GM23338 (cell line): ENCODE measurements around the gene MAOA. TPM values are rescaled to one million over a fixed set of nuclear protein-coding genes. Genes with fewer than 3 reads are reported as not detected.

Experiments
- ATAC-seq: fragments of 200-7000 bp; cut with Tn5 transposase; 3 replicates; pipeline ENCODE4 v1.9.1; 2020
- DNase-seq: peaks from one replicate; pipeline ENCODE4 v3.0.0-alpha.2; 2015; ENCODE audit warnings: low spot score
- H2AFZ ChIP-seq: fragments of 200-600 bp; sonication (generic); 2 replicates; pipeline ENCODE4 v1.8.0; 2016; ENCODE audit warnings: antibody characterized with exemption, mild to moderate bottlenecking, moderate library complexity
- H3F3A ChIP-seq: fragments of 200-600 bp; sonication (generic); replicated peaks from 2 replicates; pipeline ENCODE4 v1.8.0; 2017; ENCODE audit warnings: antibody characterized with exemption, mixed run types, low read depth
- H3K27ac ChIP-seq: fragments of 200-600 bp; sonication (generic); 2 replicates; pipeline ENCODE4 v1.6.1; 2016; ENCODE audit warnings: low read depth
- H3K27me3 ChIP-seq: fragments of 200-600 bp; sonication (generic); 2 replicates; pipeline ENCODE4 v1.8.0; 2016; ENCODE audit warnings: mild to moderate bottlenecking, mixed run types, moderate library complexity; ENCODE audit not compliant: insufficient read depth
- H3K36me3 ChIP-seq: fragments of 200-600 bp; sonication (generic); 2 replicates; pipeline ENCODE4 v1.8.0; 2016; ENCODE audit warnings: mild to moderate bottlenecking; ENCODE audit not compliant: insufficient read depth
- H3K4me1 ChIP-seq: fragments of 200-600 bp; sonication (generic); 2 replicates; pipeline ENCODE4 v1.8.0; 2016; ENCODE audit warnings: mild to moderate bottlenecking, moderate library complexity; ENCODE audit not compliant: insufficient read depth
- H3K4me2 ChIP-seq: fragments of 200-600 bp; sonication (generic); 2 replicates; pipeline ENCODE4 v1.7.1; 2017; ENCODE audit warnings: mixed run types
- H3K4me3 ChIP-seq: fragments of 200-600 bp; sonication (generic); 2 replicates; pipeline ENCODE4 v1.6.1; 2016; ENCODE audit warnings: mixed run types
- H3K79me2 ChIP-seq: fragments of 200-600 bp; sonication (generic); replicated peaks from 2 replicates; pipeline ENCODE4 v1.8.0; 2017; ENCODE audit warnings: mild to moderate bottlenecking; ENCODE audit not compliant: insufficient read depth
- H3K9me2 ChIP-seq: fragments of 200-600 bp; sonication (generic); 2 replicates; pipeline ENCODE4 v1.8.0; 2017; ENCODE audit not compliant: insufficient read depth
- H4K20me1 ChIP-seq: fragments of 200-600 bp; sonication (generic); replicated peaks from 2 replicates; pipeline ENCODE4 v1.8.0; 2017; ENCODE audit warnings: mild to moderate bottlenecking; ENCODE audit not compliant: insufficient read depth
- H3K27ac Mint-ChIP-seq: 2 replicates; pipeline ENCODE4 v1.8.0; 2020; ENCODE audit warnings: inconsistent platforms, mild to moderate bottlenecking, moderate library complexity, mixed read lengths
- H3K27me3 Mint-ChIP-seq: 3 replicates; pipeline ENCODE4 v1.8.0; 2022; ENCODE audit warnings: low read depth, mild to moderate bottlenecking, moderate library complexity, mixed read lengths, inconsistent platforms; ENCODE audit not compliant: insufficient read depth, poor library complexity
- H3K36me3 Mint-ChIP-seq: 3 replicates; pipeline ENCODE4 v1.8.0; 2021; ENCODE audit warnings: low read depth, mild to moderate bottlenecking, inconsistent platforms, moderate library complexity, mixed read lengths
- H3K4me1 Mint-ChIP-seq: 3 replicates; pipeline ENCODE4 v1.8.0; 2020; ENCODE audit warnings: mild to moderate bottlenecking, inconsistent platforms, mixed read lengths
- H3K4me3 Mint-ChIP-seq: 3 replicates; pipeline ENCODE4 v1.8.0; 2021; ENCODE audit warnings: moderate library complexity, mild to moderate bottlenecking, inconsistent platforms, mixed read lengths
- H3K9me3 Mint-ChIP-seq: 3 replicates; pipeline ENCODE4 v1.8.0; 2020; ENCODE audit warnings: moderate library complexity, mild to moderate bottlenecking, inconsistent platforms, mixed read lengths
- CREB1 ChIP-seq: fragments of 250-450 bp; sonication (Bioruptor Pico); IDR thresholded peaks from 2 replicates; pipeline ENCODE4 v1.5.0; 2020; ENCODE audit warnings: low read depth, mild to moderate bottlenecking, moderate library complexity
- EZH2 ChIP-seq: fragments of 200-600 bp; sonication (generic); IDR thresholded peaks from one replicate; pipeline ENCODE4 v1.8.0; 2017; ENCODE audit warnings: antibody characterized with exemption, mild to moderate bottlenecking, low read depth; ENCODE audit not compliant: unreplicated experiment
- EZH2phosphoT487 ChIP-seq: fragments of 200-600 bp; sonication (generic); IDR thresholded peaks from one replicate; pipeline ENCODE4 v1.8.1; 2018; ENCODE audit warnings: antibody characterized with exemption; ENCODE audit not compliant: unreplicated experiment
- JUNB ChIP-seq: IDR thresholded peaks from one replicate; pipeline ENCODE4 v1.6.1; 2016; ENCODE audit warnings: antibody characterized with exemption; ENCODE audit not compliant: unreplicated experiment
- NANOG ChIP-seq: IDR thresholded peaks from 2 replicates; pipeline ENCODE4 v1.6.1; 2016; ENCODE audit warnings: antibody characterized with exemption, borderline replicate concordance
- POLR2AphosphoS5 ChIP-seq: IDR thresholded peaks from 2 replicates; pipeline ENCODE4 v1.6.1; 2016; ENCODE audit warnings: antibody characterized with exemption, low read depth
- STAT1 ChIP-seq: IDR thresholded peaks from one replicate; pipeline ENCODE4 v1.6.1; 2016; ENCODE audit warnings: antibody characterized with exemption; ENCODE audit not compliant: unreplicated experiment
- ZNF114 ChIP-seq: fragments of 250-450 bp; sonication (Bioruptor Pico); IDR thresholded peaks from 2 replicates; pipeline ENCODE4 v1.5.0; 2020; ENCODE audit warnings: mild to moderate bottlenecking, moderate library complexity
- ZNF331 ChIP-seq: fragments of 250-450 bp; sonication (Bioruptor Pico); IDR thresholded peaks from 2 replicates; pipeline ENCODE4 v1.5.0; 2020; ENCODE audit warnings: low read depth, mild to moderate bottlenecking, moderate library complexity
- polyA plus RNA-seq: library from polyadenylated mRNA; unstranded; fragments of >200 nt; fragmentation: Nextera tagmentation; extraction: Ambion mirVana; gene quantifications from 2 replicates; pipeline ENCODE4 v1.2.1, GENCODE V29; 2016
- total RNA-seq: library from RNA; depleted of rRNA; stranded (reverse); fragments of >200 nt; shearing (Covaris generic); gene quantifications from 2 replicates; pipeline ENCODE4 v1.2.3, GENCODE V29; 2014
- TF ChIP-seq, protein P1 (sequence below): fragments of 250-450 bp; sonication (Bioruptor Pico); IDR thresholded peaks from 2 replicates; pipeline ENCODE4 v1.5.0; 2020; ENCODE audit warnings: mild to moderate bottlenecking, moderate library complexity
- TF ChIP-seq, protein P2 (sequence below): IDR thresholded peaks from one replicate; pipeline ENCODE4 v1.6.1; 2018; ENCODE audit warnings: antibody characterized with exemption; ENCODE audit not compliant: unreplicated experiment
- TF ChIP-seq, protein P3 (sequence below), 2 experiments: fragments of 200-600 bp in 1 of 2; sonication (generic) in 1 of 2; conservative IDR thresholded peaks; 2 replicates each; pipeline versions ENCODE4 v1.5.1 to v1.6.1; 2016 to 2017; ENCODE audit warnings: antibody characterized with exemption in 2 of 2, low read depth in 2 of 2, mild to moderate bottlenecking in 2 of 2, moderate library complexity in 1 of 2
- TF ChIP-seq, protein P4 (sequence below): IDR thresholded peaks from 2 replicates; pipeline ENCODE4 v1.6.1; 2016; ENCODE audit warnings: antibody characterized with exemption

Gene MAOA
- total and polyA plus RNA-seq, 2 experiments from 2014 or later, result 3.2 to 5.2 TPM

DNA sequence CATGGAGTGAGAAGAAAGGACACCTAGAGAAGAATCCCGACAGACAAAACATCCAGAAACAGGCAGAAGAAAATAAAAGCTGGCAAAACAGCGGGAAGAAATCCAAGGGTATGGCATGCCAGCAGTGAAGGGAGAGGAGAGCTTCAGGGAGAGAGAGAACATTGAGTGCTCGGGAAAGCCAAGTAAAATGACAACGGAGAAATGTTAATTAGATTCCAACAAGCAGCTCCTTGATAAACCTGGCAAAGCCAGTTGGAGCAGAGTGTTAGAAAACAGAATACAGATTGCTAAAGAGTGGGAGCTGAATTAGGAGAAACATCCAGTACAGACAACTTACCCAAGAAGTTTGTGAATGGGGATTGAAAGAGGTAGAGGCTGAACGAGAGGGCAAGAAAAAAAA lies 40.4 kb upstream of the MAOA start:
- Histone ChIP-seq H3K4me3 (no peak overlapping the region), H3K9me2 (0 out of 2 replicates have a peak, but pooled peaks cover 3% of the 10 kb centered on the region)

More for the DNA sequence above, 40.4 kb upstream of the MAOA start:
- peak overlapping the region; percentile 56 for H2AFZ ChIP-seq
- no peaks in the 10 kb centered on the region for H3K79me2 ChIP-seq
- H3F3A ChIP-seq, result no peaks in the 10 kb centered on the region
- Mint-ChIP-seq H3K9me3 (no peaks in the 10 kb centered on the region; the same call in 1 of the 3 replicates), H3K27me3 (peaks cover 7% of the 10 kb centered on the region), H3K27ac (peak overlapping the region; percentile 75), H3K36me3 (peaks cover 10% of the 10 kb centered on the region; the same call in 2 of the 3 replicates), H3K4me3 (no peak overlapping the region), H3K4me1 (peaks cover 30% of the 10 kb centered on the region)
- DNase-seq (peak; percentile 3), ATAC-seq (no peak)
- peaks cover 35% of the 10 kb centered on the region for H3K4me1 ChIP-seq
- H4K20me1 ChIP-seq, result no peaks in the 10 kb centered on the region
- no peak overlapping the region for H3K27ac ChIP-seq
- no peaks in the 10 kb centered on the region for H3K36me3 ChIP-seq
- H3K27me3 ChIP-seq, result no peaks in the 10 kb centered on the region
- TF ChIP-seq, protein P1, sequence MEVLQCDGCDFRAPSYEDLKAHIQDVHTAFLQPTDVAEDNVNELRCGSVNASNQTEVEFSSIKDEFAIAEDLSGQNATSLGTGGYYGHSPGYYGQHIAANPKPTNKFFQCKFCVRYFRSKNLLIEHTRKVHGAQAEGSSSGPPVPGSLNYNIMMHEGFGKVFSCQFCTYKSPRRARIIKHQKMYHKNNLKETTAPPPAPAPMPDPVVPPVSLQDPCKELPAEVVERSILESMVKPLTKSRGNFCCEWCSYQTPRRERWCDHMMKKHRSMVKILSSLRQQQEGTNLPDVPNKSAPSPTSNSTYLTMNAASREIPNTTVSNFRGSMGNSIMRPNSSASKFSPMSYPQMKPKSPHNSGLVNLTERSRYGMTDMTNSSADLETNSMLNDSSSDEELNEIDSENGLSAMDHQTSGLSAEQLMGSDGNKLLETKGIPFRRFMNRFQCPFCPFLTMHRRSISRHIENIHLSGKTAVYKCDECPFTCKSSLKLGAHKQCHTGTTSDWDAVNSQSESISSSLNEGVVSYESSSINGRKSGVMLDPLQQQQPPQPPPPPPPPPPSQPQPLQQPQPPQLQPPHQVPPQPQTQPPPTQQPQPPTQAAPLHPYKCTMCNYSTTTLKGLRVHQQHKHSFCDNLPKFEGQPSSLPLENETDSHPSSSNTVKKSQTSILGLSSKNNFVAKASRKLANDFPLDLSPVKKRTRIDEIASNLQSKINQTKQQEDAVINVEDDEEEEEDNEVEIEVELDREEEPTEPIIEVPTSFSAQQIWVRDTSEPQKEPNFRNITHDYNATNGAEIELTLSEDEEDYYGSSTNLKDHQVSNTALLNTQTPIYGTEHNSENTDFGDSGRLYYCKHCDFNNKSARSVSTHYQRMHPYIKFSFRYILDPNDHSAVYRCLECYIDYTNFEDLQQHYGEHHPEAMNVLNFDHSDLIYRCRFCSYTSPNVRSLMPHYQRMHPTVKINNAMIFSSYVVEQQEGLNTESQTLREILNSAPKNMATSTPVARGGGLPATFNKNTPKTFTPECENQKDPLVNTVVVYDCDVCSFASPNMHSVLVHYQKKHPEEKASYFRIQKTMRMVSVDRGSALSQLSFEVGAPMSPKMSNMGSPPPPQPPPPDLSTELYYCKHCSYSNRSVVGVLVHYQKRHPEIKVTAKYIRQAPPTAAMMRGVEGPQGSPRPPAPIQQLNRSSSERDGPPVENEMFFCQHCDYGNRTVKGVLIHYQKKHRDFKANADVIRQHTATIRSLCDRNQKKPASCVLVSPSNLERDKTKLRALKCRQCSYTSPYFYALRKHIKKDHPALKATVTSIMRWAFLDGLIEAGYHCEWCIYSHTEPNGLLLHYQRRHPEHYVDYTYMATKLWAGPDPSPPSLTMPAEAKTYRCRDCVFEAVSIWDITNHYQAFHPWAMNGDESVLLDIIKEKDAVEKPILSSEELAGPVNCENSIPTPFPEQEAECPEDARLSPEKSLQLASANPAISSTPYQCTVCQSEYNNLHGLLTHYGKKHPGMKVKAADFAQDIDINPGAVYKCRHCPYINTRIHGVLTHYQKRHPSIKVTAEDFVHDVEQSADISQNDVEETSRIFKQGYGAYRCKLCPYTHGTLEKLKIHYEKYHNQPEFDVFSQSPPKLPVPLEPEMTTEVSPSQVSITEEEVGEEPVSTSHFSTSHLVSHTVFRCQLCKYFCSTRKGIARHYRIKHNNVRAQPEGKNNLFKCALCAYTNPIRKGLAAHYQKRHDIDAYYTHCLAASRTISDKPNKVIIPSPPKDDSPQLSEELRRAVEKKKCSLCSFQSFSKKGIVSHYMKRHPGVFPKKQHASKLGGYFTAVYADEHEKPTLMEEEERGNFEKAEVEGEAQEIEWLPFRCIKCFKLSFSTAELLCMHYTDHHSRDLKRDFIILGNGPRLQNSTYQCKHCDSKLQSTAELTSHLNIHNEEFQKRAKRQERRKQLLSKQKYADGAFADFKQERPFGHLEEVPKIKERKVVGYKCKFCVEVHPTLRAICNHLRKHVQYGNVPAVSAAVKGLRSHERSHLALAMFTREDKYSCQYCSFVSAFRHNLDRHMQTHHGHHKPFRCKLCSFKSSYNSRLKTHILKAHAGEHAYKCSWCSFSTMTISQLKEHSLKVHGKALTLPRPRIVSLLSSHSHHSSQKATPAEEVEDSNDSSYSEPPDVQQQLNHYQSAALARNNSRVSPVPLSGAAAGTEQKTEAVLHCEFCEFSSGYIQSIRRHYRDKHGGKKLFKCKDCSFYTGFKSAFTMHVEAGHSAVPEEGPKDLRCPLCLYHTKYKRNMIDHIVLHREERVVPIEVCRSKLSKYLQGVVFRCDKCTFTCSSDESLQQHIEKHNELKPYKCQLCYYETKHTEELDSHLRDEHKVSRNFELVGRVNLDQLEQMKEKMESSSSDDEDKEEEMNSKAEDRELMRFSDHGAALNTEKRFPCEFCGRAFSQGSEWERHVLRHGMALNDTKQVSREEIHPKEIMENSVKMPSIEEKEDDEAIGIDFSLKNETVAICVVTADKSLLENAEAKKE (CRISPR knock-in tag), result no peak
- TF ChIP-seq POLR2AphosphoS5, result no peak
- no peak for TF ChIP-seq NANOG
- TF ChIP-seq CREB1 (CRISPR knock-in tag), result no peak
- TF ChIP-seq STAT1, result no peak
- TF ChIP-seq, protein P2, sequence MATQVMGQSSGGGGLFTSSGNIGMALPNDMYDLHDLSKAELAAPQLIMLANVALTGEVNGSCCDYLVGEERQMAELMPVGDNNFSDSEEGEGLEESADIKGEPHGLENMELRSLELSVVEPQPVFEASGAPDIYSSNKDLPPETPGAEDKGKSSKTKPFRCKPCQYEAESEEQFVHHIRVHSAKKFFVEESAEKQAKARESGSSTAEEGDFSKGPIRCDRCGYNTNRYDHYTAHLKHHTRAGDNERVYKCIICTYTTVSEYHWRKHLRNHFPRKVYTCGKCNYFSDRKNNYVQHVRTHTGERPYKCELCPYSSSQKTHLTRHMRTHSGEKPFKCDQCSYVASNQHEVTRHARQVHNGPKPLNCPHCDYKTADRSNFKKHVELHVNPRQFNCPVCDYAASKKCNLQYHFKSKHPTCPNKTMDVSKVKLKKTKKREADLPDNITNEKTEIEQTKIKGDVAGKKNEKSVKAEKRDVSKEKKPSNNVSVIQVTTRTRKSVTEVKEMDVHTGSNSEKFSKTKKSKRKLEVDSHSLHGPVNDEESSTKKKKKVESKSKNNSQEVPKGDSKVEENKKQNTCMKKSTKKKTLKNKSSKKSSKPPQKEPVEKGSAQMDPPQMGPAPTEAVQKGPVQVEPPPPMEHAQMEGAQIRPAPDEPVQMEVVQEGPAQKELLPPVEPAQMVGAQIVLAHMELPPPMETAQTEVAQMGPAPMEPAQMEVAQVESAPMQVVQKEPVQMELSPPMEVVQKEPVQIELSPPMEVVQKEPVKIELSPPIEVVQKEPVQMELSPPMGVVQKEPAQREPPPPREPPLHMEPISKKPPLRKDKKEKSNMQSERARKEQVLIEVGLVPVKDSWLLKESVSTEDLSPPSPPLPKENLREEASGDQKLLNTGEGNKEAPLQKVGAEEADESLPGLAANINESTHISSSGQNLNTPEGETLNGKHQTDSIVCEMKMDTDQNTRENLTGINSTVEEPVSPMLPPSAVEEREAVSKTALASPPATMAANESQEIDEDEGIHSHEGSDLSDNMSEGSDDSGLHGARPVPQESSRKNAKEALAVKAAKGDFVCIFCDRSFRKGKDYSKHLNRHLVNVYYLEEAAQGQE, result no peak
- TF ChIP-seq, protein P3, sequence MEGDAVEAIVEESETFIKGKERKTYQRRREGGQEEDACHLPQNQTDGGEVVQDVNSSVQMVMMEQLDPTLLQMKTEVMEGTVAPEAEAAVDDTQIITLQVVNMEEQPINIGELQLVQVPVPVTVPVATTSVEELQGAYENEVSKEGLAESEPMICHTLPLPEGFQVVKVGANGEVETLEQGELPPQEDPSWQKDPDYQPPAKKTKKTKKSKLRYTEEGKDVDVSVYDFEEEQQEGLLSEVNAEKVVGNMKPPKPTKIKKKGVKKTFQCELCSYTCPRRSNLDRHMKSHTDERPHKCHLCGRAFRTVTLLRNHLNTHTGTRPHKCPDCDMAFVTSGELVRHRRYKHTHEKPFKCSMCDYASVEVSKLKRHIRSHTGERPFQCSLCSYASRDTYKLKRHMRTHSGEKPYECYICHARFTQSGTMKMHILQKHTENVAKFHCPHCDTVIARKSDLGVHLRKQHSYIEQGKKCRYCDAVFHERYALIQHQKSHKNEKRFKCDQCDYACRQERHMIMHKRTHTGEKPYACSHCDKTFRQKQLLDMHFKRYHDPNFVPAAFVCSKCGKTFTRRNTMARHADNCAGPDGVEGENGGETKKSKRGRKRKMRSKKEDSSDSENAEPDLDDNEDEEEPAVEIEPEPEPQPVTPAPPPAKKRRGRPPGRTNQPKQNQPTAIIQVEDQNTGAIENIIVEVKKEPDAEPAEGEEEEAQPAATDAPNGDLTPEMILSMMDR (conservative IDR thresholded peaks at IDR 0.05; ENCODE audit: low read depth in 2 of 2), result no peak
- no peak for TF ChIP-seq JUNB
- TF ChIP-seq EZH2phosphoT487, result no peak
- TF ChIP-seq, protein P4, sequence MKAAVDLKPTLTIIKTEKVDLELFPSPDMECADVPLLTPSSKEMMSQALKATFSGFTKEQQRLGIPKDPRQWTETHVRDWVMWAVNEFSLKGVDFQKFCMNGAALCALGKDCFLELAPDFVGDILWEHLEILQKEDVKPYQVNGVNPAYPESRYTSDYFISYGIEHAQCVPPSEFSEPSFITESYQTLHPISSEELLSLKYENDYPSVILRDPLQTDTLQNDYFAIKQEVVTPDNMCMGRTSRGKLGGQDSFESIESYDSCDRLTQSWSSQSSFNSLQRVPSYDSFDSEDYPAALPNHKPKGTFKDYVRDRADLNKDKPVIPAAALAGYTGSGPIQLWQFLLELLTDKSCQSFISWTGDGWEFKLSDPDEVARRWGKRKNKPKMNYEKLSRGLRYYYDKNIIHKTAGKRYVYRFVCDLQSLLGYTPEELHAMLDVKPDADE, result no peak
- TF ChIP-seq EZH2, result no peak
- no peak for TF ChIP-seq ZNF331 (CRISPR knock-in tag)
- no peak for TF ChIP-seq ZNF114 (CRISPR knock-in tag)
- H3K4me2 ChIP-seq, result 0 out of 2 replicates have a peak overlapping the region, but pooled peaks have one; percentile 36
